ENCODE measurements around the gene CARD19. TPM values are rescaled to one million over a fixed set of nuclear protein-coding genes. Genes with fewer than 3 reads are reported as not detected.
"Not testable (repeated sequence)": the region's sequence is repeated elsewhere in the genome, so short reads cannot be mapped to it uniquely, and the experiment has no call there.

The CARD19 gene
- total and polyA plus RNA-seq, 2 experiments from 2014 or later = 36.8 to 48.3 TPM

DNA sequence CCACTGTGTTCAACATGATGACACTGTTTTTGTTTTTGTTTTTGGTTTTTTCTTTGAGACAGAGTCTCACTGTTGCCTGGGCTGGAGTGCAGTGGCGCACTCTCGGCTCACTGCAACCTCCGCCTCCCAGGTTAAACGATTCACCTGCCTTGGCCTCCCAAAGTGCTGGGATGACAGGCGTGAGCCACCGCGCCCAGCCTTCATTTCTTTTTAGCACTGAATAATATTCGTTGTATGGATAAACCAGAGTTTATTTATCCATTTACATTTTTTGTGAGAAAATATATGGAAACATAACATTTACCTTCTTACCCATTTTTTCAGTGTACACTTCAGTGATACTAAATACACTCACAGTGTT lies 4.2 kb downstream of the CARD19 start (continued):
- TF ChIP-seq, protein P1, sequence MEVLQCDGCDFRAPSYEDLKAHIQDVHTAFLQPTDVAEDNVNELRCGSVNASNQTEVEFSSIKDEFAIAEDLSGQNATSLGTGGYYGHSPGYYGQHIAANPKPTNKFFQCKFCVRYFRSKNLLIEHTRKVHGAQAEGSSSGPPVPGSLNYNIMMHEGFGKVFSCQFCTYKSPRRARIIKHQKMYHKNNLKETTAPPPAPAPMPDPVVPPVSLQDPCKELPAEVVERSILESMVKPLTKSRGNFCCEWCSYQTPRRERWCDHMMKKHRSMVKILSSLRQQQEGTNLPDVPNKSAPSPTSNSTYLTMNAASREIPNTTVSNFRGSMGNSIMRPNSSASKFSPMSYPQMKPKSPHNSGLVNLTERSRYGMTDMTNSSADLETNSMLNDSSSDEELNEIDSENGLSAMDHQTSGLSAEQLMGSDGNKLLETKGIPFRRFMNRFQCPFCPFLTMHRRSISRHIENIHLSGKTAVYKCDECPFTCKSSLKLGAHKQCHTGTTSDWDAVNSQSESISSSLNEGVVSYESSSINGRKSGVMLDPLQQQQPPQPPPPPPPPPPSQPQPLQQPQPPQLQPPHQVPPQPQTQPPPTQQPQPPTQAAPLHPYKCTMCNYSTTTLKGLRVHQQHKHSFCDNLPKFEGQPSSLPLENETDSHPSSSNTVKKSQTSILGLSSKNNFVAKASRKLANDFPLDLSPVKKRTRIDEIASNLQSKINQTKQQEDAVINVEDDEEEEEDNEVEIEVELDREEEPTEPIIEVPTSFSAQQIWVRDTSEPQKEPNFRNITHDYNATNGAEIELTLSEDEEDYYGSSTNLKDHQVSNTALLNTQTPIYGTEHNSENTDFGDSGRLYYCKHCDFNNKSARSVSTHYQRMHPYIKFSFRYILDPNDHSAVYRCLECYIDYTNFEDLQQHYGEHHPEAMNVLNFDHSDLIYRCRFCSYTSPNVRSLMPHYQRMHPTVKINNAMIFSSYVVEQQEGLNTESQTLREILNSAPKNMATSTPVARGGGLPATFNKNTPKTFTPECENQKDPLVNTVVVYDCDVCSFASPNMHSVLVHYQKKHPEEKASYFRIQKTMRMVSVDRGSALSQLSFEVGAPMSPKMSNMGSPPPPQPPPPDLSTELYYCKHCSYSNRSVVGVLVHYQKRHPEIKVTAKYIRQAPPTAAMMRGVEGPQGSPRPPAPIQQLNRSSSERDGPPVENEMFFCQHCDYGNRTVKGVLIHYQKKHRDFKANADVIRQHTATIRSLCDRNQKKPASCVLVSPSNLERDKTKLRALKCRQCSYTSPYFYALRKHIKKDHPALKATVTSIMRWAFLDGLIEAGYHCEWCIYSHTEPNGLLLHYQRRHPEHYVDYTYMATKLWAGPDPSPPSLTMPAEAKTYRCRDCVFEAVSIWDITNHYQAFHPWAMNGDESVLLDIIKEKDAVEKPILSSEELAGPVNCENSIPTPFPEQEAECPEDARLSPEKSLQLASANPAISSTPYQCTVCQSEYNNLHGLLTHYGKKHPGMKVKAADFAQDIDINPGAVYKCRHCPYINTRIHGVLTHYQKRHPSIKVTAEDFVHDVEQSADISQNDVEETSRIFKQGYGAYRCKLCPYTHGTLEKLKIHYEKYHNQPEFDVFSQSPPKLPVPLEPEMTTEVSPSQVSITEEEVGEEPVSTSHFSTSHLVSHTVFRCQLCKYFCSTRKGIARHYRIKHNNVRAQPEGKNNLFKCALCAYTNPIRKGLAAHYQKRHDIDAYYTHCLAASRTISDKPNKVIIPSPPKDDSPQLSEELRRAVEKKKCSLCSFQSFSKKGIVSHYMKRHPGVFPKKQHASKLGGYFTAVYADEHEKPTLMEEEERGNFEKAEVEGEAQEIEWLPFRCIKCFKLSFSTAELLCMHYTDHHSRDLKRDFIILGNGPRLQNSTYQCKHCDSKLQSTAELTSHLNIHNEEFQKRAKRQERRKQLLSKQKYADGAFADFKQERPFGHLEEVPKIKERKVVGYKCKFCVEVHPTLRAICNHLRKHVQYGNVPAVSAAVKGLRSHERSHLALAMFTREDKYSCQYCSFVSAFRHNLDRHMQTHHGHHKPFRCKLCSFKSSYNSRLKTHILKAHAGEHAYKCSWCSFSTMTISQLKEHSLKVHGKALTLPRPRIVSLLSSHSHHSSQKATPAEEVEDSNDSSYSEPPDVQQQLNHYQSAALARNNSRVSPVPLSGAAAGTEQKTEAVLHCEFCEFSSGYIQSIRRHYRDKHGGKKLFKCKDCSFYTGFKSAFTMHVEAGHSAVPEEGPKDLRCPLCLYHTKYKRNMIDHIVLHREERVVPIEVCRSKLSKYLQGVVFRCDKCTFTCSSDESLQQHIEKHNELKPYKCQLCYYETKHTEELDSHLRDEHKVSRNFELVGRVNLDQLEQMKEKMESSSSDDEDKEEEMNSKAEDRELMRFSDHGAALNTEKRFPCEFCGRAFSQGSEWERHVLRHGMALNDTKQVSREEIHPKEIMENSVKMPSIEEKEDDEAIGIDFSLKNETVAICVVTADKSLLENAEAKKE (CRISPR knock-in tag; IDR thresholded peaks at IDR 0.05) = no peak
- TF ChIP-seq, protein P2, sequence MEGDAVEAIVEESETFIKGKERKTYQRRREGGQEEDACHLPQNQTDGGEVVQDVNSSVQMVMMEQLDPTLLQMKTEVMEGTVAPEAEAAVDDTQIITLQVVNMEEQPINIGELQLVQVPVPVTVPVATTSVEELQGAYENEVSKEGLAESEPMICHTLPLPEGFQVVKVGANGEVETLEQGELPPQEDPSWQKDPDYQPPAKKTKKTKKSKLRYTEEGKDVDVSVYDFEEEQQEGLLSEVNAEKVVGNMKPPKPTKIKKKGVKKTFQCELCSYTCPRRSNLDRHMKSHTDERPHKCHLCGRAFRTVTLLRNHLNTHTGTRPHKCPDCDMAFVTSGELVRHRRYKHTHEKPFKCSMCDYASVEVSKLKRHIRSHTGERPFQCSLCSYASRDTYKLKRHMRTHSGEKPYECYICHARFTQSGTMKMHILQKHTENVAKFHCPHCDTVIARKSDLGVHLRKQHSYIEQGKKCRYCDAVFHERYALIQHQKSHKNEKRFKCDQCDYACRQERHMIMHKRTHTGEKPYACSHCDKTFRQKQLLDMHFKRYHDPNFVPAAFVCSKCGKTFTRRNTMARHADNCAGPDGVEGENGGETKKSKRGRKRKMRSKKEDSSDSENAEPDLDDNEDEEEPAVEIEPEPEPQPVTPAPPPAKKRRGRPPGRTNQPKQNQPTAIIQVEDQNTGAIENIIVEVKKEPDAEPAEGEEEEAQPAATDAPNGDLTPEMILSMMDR (conservative IDR thresholded peaks at IDR 0.05; ENCODE audit: low read depth in 2 of 2) = no peak

DNA sequence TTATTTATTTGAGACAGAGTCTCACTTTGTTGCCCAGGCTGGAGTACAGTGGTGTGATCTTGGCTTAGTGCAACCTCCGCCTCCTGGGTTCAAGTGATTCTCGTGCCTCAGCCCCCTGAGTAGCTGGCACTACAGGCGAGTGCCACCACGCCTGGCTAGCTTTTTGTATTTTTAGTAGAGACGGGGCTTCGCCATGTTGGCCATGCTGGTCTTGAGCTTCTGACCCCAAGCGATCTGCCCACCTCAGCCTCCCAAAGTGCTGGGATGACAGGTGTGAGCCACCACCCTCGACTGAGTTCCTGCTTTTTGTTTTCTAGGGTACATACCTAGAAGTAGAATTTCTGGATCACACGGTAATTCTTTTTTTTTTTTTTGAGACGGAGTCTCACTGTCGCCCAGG lies 5.1 kb downstream of the CARD19 start:
- DNase-seq (ENCODE audit: low spot score); H3K4me1 ChIP-seq (ENCODE audit: insufficient read depth); H3K4me2 ChIP-seq; H3K4me3 ChIP-seq; H4K20me1 ChIP-seq (replicated peaks; ENCODE audit: insufficient read depth); H3F3A ChIP-seq (replicated peaks; ENCODE audit: low read depth); H3K27me3 ChIP-seq (ENCODE audit: insufficient read depth); H3K9me3 Mint-ChIP-seq; H3K9me2 ChIP-seq (ENCODE audit: insufficient read depth); H3K36me3 Mint-ChIP-seq (ENCODE audit: low read depth); H3K27ac Mint-ChIP-seq; H3K36me3 ChIP-seq (ENCODE audit: insufficient read depth); H3K4me1 Mint-ChIP-seq; H3K4me3 Mint-ChIP-seq; ATAC-seq; H2AFZ ChIP-seq; H3K27me3 Mint-ChIP-seq (ENCODE audit: insufficient read depth, low read depth, poor library complexity); H3K27ac ChIP-seq (ENCODE audit: low read depth): not testable (repeated sequence)
- peaks cover 25% of the 10 kb centered on the region for H3K79me2 ChIP-seq (replicated peaks; ENCODE audit: insufficient read depth)
